Neuron (in vitro differentiated cells): ENCODE measurements around the gene SMCHD1.
"Not testable (repeated sequence)": the region's sequence is repeated elsewhere in the genome, so short reads cannot be mapped to it uniquely, and the experiment has no call there.

Experiments
- H2AFZ ChIP-seq: one replicate; pipeline ENCODE4 v1.6.1; 2013; ENCODE audit warnings: low read depth, mild to moderate bottlenecking, inconsistent platforms, low read length, moderate library complexity
- H3K27me3 ChIP-seq: one replicate; pipeline ENCODE4 v1.6.1; 2013; ENCODE audit warnings: low read length; ENCODE audit not compliant: insufficient read depth
- H3K36me3 ChIP-seq: one replicate; pipeline ENCODE4 v1.6.1; 2013; ENCODE audit warnings: low read length; ENCODE audit not compliant: insufficient read depth
- H3K4me1 ChIP-seq: one replicate; pipeline ENCODE4 v1.6.1; 2013; ENCODE audit warnings: low read length; ENCODE audit not compliant: insufficient read depth
- H3K4me3 ChIP-seq: 2 replicates; pipeline ENCODE4 v1.5.1; 2013; ENCODE audit warnings: mild to moderate bottlenecking, low read length, moderate library complexity
- H3K9me3 ChIP-seq: one replicate; pipeline ENCODE4 v1.6.1; 2013; ENCODE audit warnings: low read length

The SMCHD1 gene

GRCh38 chr18:2814928-2815327 is 159.4 kb downstream of the SMCHD1 start:
- H3K4me1 ChIP-seq: no peaks in the 10 kb centered on the region
- H3K9me3 ChIP-seq: no peaks in the 10 kb centered on the region
- H3K36me3 ChIP-seq: no peaks in the 10 kb centered on the region
- H2AFZ ChIP-seq: no peak overlapping the region
- H3K27me3 ChIP-seq: no peaks in the 10 kb centered on the region
- H3K4me3 ChIP-seq: no peak overlapping the region

GRCh38 chr18:2818281-2818680 is 162.8 kb downstream of the SMCHD1 start:
- H3K9me3 ChIP-seq: no peaks in the 10 kb centered on the region
- H3K4me3 ChIP-seq: no peak overlapping the region
- H3K4me1 ChIP-seq: no peaks in the 10 kb centered on the region
- H3K27me3 ChIP-seq: no peaks in the 10 kb centered on the region
- H3K36me3 ChIP-seq: no peaks in the 10 kb centered on the region
- H2AFZ ChIP-seq: no peak overlapping the region

GRCh38 chr18:2821695-2822094 is 166.2 kb downstream of the SMCHD1 start:
- H3K4me3 ChIP-seq: no peak overlapping the region
- H2AFZ ChIP-seq: no peak overlapping the region
- no peaks in the 10 kb centered on the region for H3K27me3 ChIP-seq
- H3K36me3 ChIP-seq: no peaks in the 10 kb centered on the region
- peaks cover 2% of the 10 kb centered on the region for H3K4me1 ChIP-seq
- H3K9me3 ChIP-seq: no peaks in the 10 kb centered on the region

GRCh38 chr18:2822213-2822921 is 166.8 kb downstream of the SMCHD1 start:
- H3K4me1 ChIP-seq: peaks cover 4% of the 10 kb centered on the region
- H3K27me3 ChIP-seq: no peaks in the 10 kb centered on the region
- H2AFZ ChIP-seq: no peak overlapping the region
- H3K9me3 ChIP-seq: no peaks in the 10 kb centered on the region
- H3K36me3 ChIP-seq: no peaks in the 10 kb centered on the region
- H3K4me3 ChIP-seq: no peak overlapping the region

GRCh38 chr18:2823202-2823601 is 167.7 kb downstream of the SMCHD1 start:
- Histone ChIP-seq H2AFZ (no peak overlapping the region), H3K36me3 (no peaks in the 10 kb centered on the region), H3K4me1 (peaks cover 4% of the 10 kb centered on the region), H3K9me3 (no peaks in the 10 kb centered on the region), H3K27me3 (no peaks in the 10 kb centered on the region), H3K4me3 (no peak overlapping the region)

- Histone ChIP-seq H3K4me3 (no peak overlapping the region), H3K4me1 (peaks cover 4% of the 10 kb centered on the region), H3K9me3 (no peaks in the 10 kb centered on the region)
Observed at GRCh38 chr18:2823966-2824365, 168.4 kb downstream of the SMCHD1 start.

GRCh38 chr18:2824865-2825264 is 169.3 kb downstream of the SMCHD1 start:
- Histone ChIP-seq H2AFZ (no peak overlapping the region), H3K27me3 (no peaks in the 10 kb centered on the region), H3K4me1 (peaks cover 4% of the 10 kb centered on the region), H3K4me3 (no peak overlapping the region), H3K9me3 (no peaks in the 10 kb centered on the region), H3K36me3 (no peaks in the 10 kb centered on the region)

More at GRCh38 chr18:2823966-2824365, 168.4 kb downstream of the SMCHD1 start:
- Histone ChIP-seq H2AFZ (no peak overlapping the region), H3K36me3 (no peaks in the 10 kb centered on the region), H3K27me3 (no peaks in the 10 kb centered on the region)

- Histone ChIP-seq H3K27me3 (no peaks in the 10 kb centered on the region), H3K36me3 (no peaks in the 10 kb centered on the region), H3K4me3 (no peak overlapping the region), H3K9me3 (no peaks in the 10 kb centered on the region), H3K4me1 (peaks cover 4% of the 10 kb centered on the region), H2AFZ (no peak overlapping the region)
Observed at GRCh38 chr18:2825613-2826175, 170.2 kb downstream of the SMCHD1 start.

- no peaks in the 10 kb centered on the region for H3K9me3 ChIP-seq
Observed at GRCh38 chr18:2826581-2826980, 171.1 kb downstream of the SMCHD1 start.

GRCh38 chr18:2827061-2827460 is 171.5 kb downstream of the SMCHD1 start:
- Histone ChIP-seq H3K27me3 (no peaks in the 10 kb centered on the region), H2AFZ (no peak overlapping the region), H3K9me3 (no peaks in the 10 kb centered on the region), H3K36me3 (no peaks in the 10 kb centered on the region), H3K4me1 (peaks cover 4% of the 10 kb centered on the region), H3K4me3 (no peak overlapping the region)

More at GRCh38 chr18:2826581-2826980, 171.1 kb downstream of the SMCHD1 start:
- Histone ChIP-seq H3K27me3 (no peaks in the 10 kb centered on the region), H2AFZ (no peak overlapping the region), H3K4me1 (peaks cover 4% of the 10 kb centered on the region), H3K36me3 (no peaks in the 10 kb centered on the region), H3K4me3 (no peak overlapping the region)

- H3K36me3 ChIP-seq, H2AFZ ChIP-seq: not testable (repeated sequence)
Observed at GRCh38 chr18:2836118-2836517, 180.6 kb downstream of the SMCHD1 start.

GRCh38 chr18:2837290-2837689 is 181.8 kb downstream of the SMCHD1 start:
- not testable (repeated sequence) for H3K36me3 ChIP-seq, H2AFZ ChIP-seq, H3K4me1 ChIP-seq, H3K9me3 ChIP-seq, H3K4me3 ChIP-seq, H3K27me3 ChIP-seq

More at GRCh38 chr18:2836118-2836517, 180.6 kb downstream of the SMCHD1 start:
- H3K4me3 ChIP-seq, H3K4me1 ChIP-seq, H3K9me3 ChIP-seq, H3K27me3 ChIP-seq: not testable (repeated sequence)

GRCh38 chr18:2839202-2839601 is 183.7 kb downstream of the SMCHD1 start:
- no peaks in the 10 kb centered on the region for H3K4me1 ChIP-seq
- no peak overlapping the region for H2AFZ ChIP-seq
- H3K36me3 ChIP-seq: no peaks in the 10 kb centered on the region
- peaks cover 12% of the 10 kb centered on the region for H3K27me3 ChIP-seq
- no peak overlapping the region for H3K4me3 ChIP-seq
- H3K9me3 ChIP-seq: no peaks in the 10 kb centered on the region

- Histone ChIP-seq H3K4me1 (no peaks in the 10 kb centered on the region), H2AFZ (no peak overlapping the region), H3K27me3 (peaks cover 22% of the 10 kb centered on the region), H3K36me3 (no peaks in the 10 kb centered on the region), H3K4me3 (no peak overlapping the region), H3K9me3 (no peaks in the 10 kb centered on the region)
Observed at GRCh38 chr18:2840521-2840920, 185.0 kb downstream of the SMCHD1 start.
